Natural killer cell (primary cell): ENCODE measurements around the gene LRP8. TPM values are rescaled to one million over a fixed set of nuclear protein-coding genes. Genes with fewer than 3 reads are reported as not detected.

Experiments used
- ATAC-seq, 3 donors: fragments of 150-1000 bp in 2 of 3; fragments of 200-7000 bp in 1 of 3; cut with Tn5 transposase; 1 replicate in 1 of 3; 2 replicates in 2 of 3; pipeline ENCODE4 v1.10.0; 2021; ENCODE audit warnings: mild to moderate bottlenecking in 2 of 3, moderate library complexity in 2 of 3
- DNase-seq, 2 donors: peaks; one replicate each; pipeline versions ENCODE4 v3.0.0 to v3.0.0-alpha.2; 2013 to 2021; ENCODE audit warnings: mixed read lengths in 1 of 2
- H3K27ac ChIP-seq: one replicate; pipeline ENCODE4 v1.5.1; 2013; ENCODE audit warnings: mild to moderate bottlenecking, low read length
- H3K27me3 ChIP-seq: one replicate; pipeline ENCODE4 v1.6.1; 2013; ENCODE audit warnings: low read length; ENCODE audit not compliant: control insufficient read depth, insufficient read depth
- H3K36me3 ChIP-seq: one replicate; pipeline ENCODE4 v1.6.1; 2013; ENCODE audit warnings: low read length; ENCODE audit not compliant: control insufficient read depth, insufficient read depth
- H3K4me1 ChIP-seq: one replicate; pipeline ENCODE4 v1.6.1; 2013; ENCODE audit warnings: low read length; ENCODE audit not compliant: control insufficient read depth, insufficient read depth
- H3K4me3 ChIP-seq: one replicate; pipeline ENCODE4 v1.5.1; 2013; ENCODE audit warnings: low read length
- H3K9me3 ChIP-seq: one replicate; pipeline ENCODE4 v1.6.1; 2013; ENCODE audit warnings: low read length; ENCODE audit not compliant: control insufficient read depth, insufficient read depth
- H3K27ac Mint-ChIP-seq, 2 donors: one replicate each; pipeline ENCODE4 v1.8.0; 2022; ENCODE audit warnings: mild to moderate bottlenecking in 2 of 2, mixed read lengths in 2 of 2, moderate library complexity in 1 of 2
- H3K27me3 Mint-ChIP-seq, 2 donors: one replicate each; pipeline ENCODE4 v1.8.0; 2022; ENCODE audit warnings: low read depth in 2 of 2, mixed read lengths in 2 of 2
- H3K36me3 Mint-ChIP-seq: one replicate; pipeline ENCODE4 v1.8.0; 2022; ENCODE audit warnings: mixed read lengths
- H3K4me1 Mint-ChIP-seq, 2 donors: one replicate each; pipeline ENCODE4 v1.8.0; 2022; ENCODE audit warnings: mixed read lengths in 2 of 2
- H3K4me3 Mint-ChIP-seq: one replicate; pipeline ENCODE4 v1.8.0; 2022; ENCODE audit warnings: mild to moderate bottlenecking, moderate library complexity, mixed read lengths
- H3K9me3 Mint-ChIP-seq, 2 donors: one replicate each; pipeline ENCODE4 v1.8.0; 2022; ENCODE audit warnings: mixed read lengths in 2 of 2
- CTCF ChIP-seq: fragments of 200-600 bp; IDR thresholded peaks from one replicate; pipeline ENCODE4 v1.8.0; 2022; ENCODE audit warnings: antibody characterized with exemption
- WGBS: methylation state at CpG from one replicate; pipeline ENCODE4 v1.1.7; 2013; ENCODE audit warnings: missing lambda C conversion rate; ENCODE audit not compliant: insufficient coverage; 5-methylcytosine and 5-hydroxymethylcytosine counted together
- intact Hi-C: fragments of 100-400 bp; cut with micrococcal nuclease; formaldehyde crosslinking; loops from one replicate; pipeline ENCODE4 v1.14.2; 2022
- total RNA-seq, 4 donors: library from RNA; stranded (reverse); fragments of 120-200 nt in 1 of 4; gene quantifications; one replicate each; pipeline versions ENCODE4 v1.2.3 to v1.2.4, GENCODE V29; 2013 to 2022

The LRP8 gene
- total RNA-seq, 3 donors from 2014 or later (not counting 1 experiment from before 2014, with no cell fraction given): 23.2 to 27.3 (median 24.9) TPM

GRCh38 chr1:53267761-53268160, 60.1 kb downstream of the LRP8 start:
- H3K36me3 Mint-ChIP-seq: peaks cover 7% of the 10 kb centered on the region
- intact Hi-C loops: no loop called here
- no peaks in the 10 kb centered on the region for H3K27me3 ChIP-seq
- H3K27ac ChIP-seq: no peak overlapping the region
- no peaks in the 10 kb centered on the region for H3K4me1 ChIP-seq
- H3K4me3 ChIP-seq: no peak overlapping the region
- no peak for DNase-seq
- no peaks in the 10 kb centered on the region for H3K9me3 ChIP-seq
- no peak overlapping the region for H3K27ac Mint-ChIP-seq
- TF ChIP-seq CTCF: no peak
- no peaks in the 10 kb centered on the region for H3K27me3 Mint-ChIP-seq
- H3K4me3 Mint-ChIP-seq: no peak overlapping the region
- H3K36me3 ChIP-seq: peaks cover 17% of the 10 kb centered on the region
- no peaks in the 10 kb centered on the region for H3K9me3 Mint-ChIP-seq
- no peak for ATAC-seq
- no peaks in the 10 kb centered on the region for H3K4me1 Mint-ChIP-seq

GRCh38 chr1:53266038-53266437, 61.8 kb downstream of the LRP8 start:
- no peak overlapping the region for H3K27ac ChIP-seq
- no peak overlapping the region for H3K4me3 ChIP-seq
- peaks cover 26% of the 10 kb centered on the region for H3K36me3 ChIP-seq
- H3K9me3 ChIP-seq: no peaks in the 10 kb centered on the region
- H3K27me3 ChIP-seq: no peaks in the 10 kb centered on the region
- TF ChIP-seq CTCF: no peak
- Mint-ChIP-seq H3K36me3 (peaks cover 7% of the 10 kb centered on the region), H3K9me3 (no peaks in the 10 kb centered on the region), H3K27ac (no peak overlapping the region), H3K4me3 (no peak overlapping the region), H3K4me1 (no peaks in the 10 kb centered on the region), H3K27me3 (no peaks in the 10 kb centered on the region)
- ATAC-seq (no peak), DNase-seq (no peak)
- intact Hi-C loops: no loop called here
- no peaks in the 10 kb centered on the region for H3K4me1 ChIP-seq

GRCh38 chr1:53265581-53265980, 62.3 kb downstream of the LRP8 start:
- no peak for DNase-seq
- Mint-ChIP-seq H3K4me3 (no peak overlapping the region), H3K36me3 (peaks cover 7% of the 10 kb centered on the region), H3K4me1 (no peaks in the 10 kb centered on the region), H3K9me3 (no peaks in the 10 kb centered on the region), H3K27me3 (no peaks in the 10 kb centered on the region), H3K27ac (no peak overlapping the region)
- TF ChIP-seq CTCF: no peak
- Histone ChIP-seq H3K36me3 (peaks cover 28% of the 10 kb centered on the region), H3K4me3 (no peak overlapping the region), H3K4me1 (no peaks in the 10 kb centered on the region), H3K27ac (no peak overlapping the region), H3K9me3 (no peaks in the 10 kb centered on the region), H3K27me3 (no peaks in the 10 kb centered on the region)
- ATAC-seq: no peak
- intact Hi-C loops: no loop called here
- WGBS: 97% methylated on average over 3 of the region's 4 CpGs

GRCh38 chr1:53264048-53264447, 63.8 kb downstream of the LRP8 start:
- no peak overlapping the region for H3K4me3 ChIP-seq
- no peak for DNase-seq
- no peaks in the 10 kb centered on the region for H3K36me3 Mint-ChIP-seq

More at GRCh38 chr1:53264048-53264447, 63.8 kb downstream of the LRP8 start:
- Histone ChIP-seq H3K27me3 (no peaks in the 10 kb centered on the region), H3K4me1 (no peaks in the 10 kb centered on the region), H3K9me3 (no peaks in the 10 kb centered on the region), H3K36me3 (peaks cover 28% of the 10 kb centered on the region), H3K27ac (no peak overlapping the region)
- TF ChIP-seq CTCF: no peak
- intact Hi-C loops: no loop called here
- WGBS: 96% methylated on average over 11 of the region's 11 CpGs
- no peak for ATAC-seq
- H3K4me3 Mint-ChIP-seq: no peak overlapping the region
- H3K9me3 Mint-ChIP-seq: no peaks in the 10 kb centered on the region
- no peaks in the 10 kb centered on the region for H3K4me1 Mint-ChIP-seq
- H3K27me3 Mint-ChIP-seq: no peaks in the 10 kb centered on the region
- no peak overlapping the region for H3K27ac Mint-ChIP-seq
